Immature natural killer cell (primary cell): Measurements from ENCODE around the gene CCDC9. TPM values are rescaled to one million over a fixed set of nuclear protein-coding genes. Genes with fewer than 3 reads are reported as not detected.
"Not testable (repeated sequence)": the region's sequence is repeated elsewhere in the genome, so short reads cannot be mapped to it uniquely, and the experiment has no call there.

ENCODE experiments used
- DNase-seq, 3 donors: peaks; one replicate each; pipeline ENCODE4 v3.0.0; 2022; ENCODE audit warnings: mixed read lengths in 1 of 3
- H3K27ac Mint-ChIP-seq, 6 donors: one replicate each; pipeline ENCODE4 v1.8.0; 2020; ENCODE audit warnings: mixed read lengths in 6 of 6, mild to moderate bottlenecking in 5 of 6, inconsistent platforms in 4 of 6, moderate library complexity in 3 of 6
- H3K27me3 Mint-ChIP-seq, 3 donors: one replicate each; pipeline ENCODE4 v1.8.0; 2020 to 2021; ENCODE audit warnings: low read depth in 3 of 3, mild to moderate bottlenecking in 3 of 3, mixed read lengths in 3 of 3, moderate library complexity in 3 of 3, inconsistent platforms in 1 of 3
- H3K36me3 Mint-ChIP-seq, 3 donors: one replicate each; pipeline ENCODE4 v1.8.0; 2020; ENCODE audit warnings: mixed read lengths in 3 of 3, inconsistent platforms in 2 of 3, mild to moderate bottlenecking in 2 of 3
- H3K4me1 Mint-ChIP-seq, 2 donors: one replicate each; pipeline ENCODE4 v1.8.0; 2020; ENCODE audit warnings: inconsistent platforms in 2 of 2, mild to moderate bottlenecking in 2 of 2, mixed read lengths in 2 of 2, moderate library complexity in 1 of 2
- H3K4me3 Mint-ChIP-seq, 5 donors: one replicate each; pipeline ENCODE4 v1.8.0; 2020; ENCODE audit warnings: mild to moderate bottlenecking in 5 of 5, mixed read lengths in 5 of 5, inconsistent platforms in 3 of 5, moderate library complexity in 3 of 5
- H3K9me3 Mint-ChIP-seq, 6 donors: one replicate each; pipeline ENCODE4 v1.8.0; 2020; ENCODE audit warnings: mild to moderate bottlenecking in 6 of 6, mixed read lengths in 6 of 6, inconsistent platforms in 4 of 6, moderate library complexity in 3 of 6
- polyA plus RNA-seq, 3 donors: library from polyadenylated mRNA; unstranded; fragments of 300-500 nt; fragmentation: Illumina TruSeq; gene quantifications; one replicate each; pipeline ENCODE4 v1.2.3, GENCODE V29; 2021

The CCDC9 gene
- polyA plus RNA-seq, 3 donors from 2014 or later = 2.6 to 12.2 (median 5.1) TPM

GRCh38 chr19:47240996-47241918 is 15.1 kb upstream of the CCDC9 start:
- Mint-ChIP-seq H3K4me1 (peaks cover 15 to 35% of the 10 kb centered on the region in 2 donors), H3K27me3 (peaks cover 2 to 11% (median 9%) of the 10 kb centered on the region in 3 donors), H3K27ac (no peak overlapping the region), H3K36me3 (no peaks in the 10 kb centered on the region), H3K4me3 (peak overlapping the region in 1 of 5 donors; percentile 68), H3K9me3 (no peaks in the 10 kb centered on the region)
- DNase-seq = peak; percentile 54 to 61 (median 57)

GRCh38 chr19:47241919-47242577 is 14.3 kb upstream of the CCDC9 start:
- Mint-ChIP-seq H3K27me3 (peaks cover 2 to 10% (median 10%) of the 10 kb centered on the region in 3 donors), H3K4me1 (peaks cover 15 to 35% of the 10 kb centered on the region in 2 donors), H3K4me3 (no peak overlapping the region), H3K36me3 (no peaks in the 10 kb centered on the region), H3K27ac (no peak overlapping the region), H3K9me3 (no peaks in the 10 kb centered on the region)
- no peak for DNase-seq

GRCh38 chr19:47243364-47243775 is 13.0 kb upstream of the CCDC9 start:
- peak overlapping the region in 4 of 6 donors; percentile 79 to 96 (median 85) for H3K27ac Mint-ChIP-seq

GRCh38 chr19:47243776-47244547 is 12.4 kb upstream of the CCDC9 start:
- no peaks in the 10 kb centered on the region for H3K36me3 Mint-ChIP-seq
- peaks cover 5 to 13% (median 10%) of the 10 kb centered on the region in 3 donors for H3K27me3 Mint-ChIP-seq
- H3K4me3 Mint-ChIP-seq = peak overlapping the region; percentile 62 to 87 (median 82)
- DNase-seq = peak; percentile 89 to 90 (median 89)
- peaks cover 17 to 33% of the 10 kb centered on the region in 2 donors for H3K4me1 Mint-ChIP-seq
- no peaks in the 10 kb centered on the region for H3K9me3 Mint-ChIP-seq
- H3K27ac Mint-ChIP-seq = peak overlapping the region in 5 of 6 donors; percentile 40 to 96 (median 85)

More at GRCh38 chr19:47243364-47243775, 13.0 kb upstream of the CCDC9 start:
- H3K4me3 Mint-ChIP-seq = peak overlapping the region; percentile 49 to 87 (median 82)
- no peaks in the 10 kb centered on the region for H3K9me3 Mint-ChIP-seq
- H3K27me3 Mint-ChIP-seq = peaks cover 5 to 13% (median 10%) of the 10 kb centered on the region in 3 donors
- H3K4me1 Mint-ChIP-seq = peaks cover 20 to 37% of the 10 kb centered on the region in 2 donors
- no peaks in the 10 kb centered on the region for H3K36me3 Mint-ChIP-seq
- DNase-seq = no peak

- H3K4me1 Mint-ChIP-seq = peaks cover 6 to 20% of the 10 kb centered on the region in 2 donors
These were observed 8.9 kb upstream of the CCDC9 start for GRCh38 chr19:47247308-47247990.

GRCh38 chr19:47253016-47253415 is 3.3 kb upstream of the CCDC9 start:
- H3K27ac Mint-ChIP-seq = not testable (repeated sequence)

More at GRCh38 chr19:47247308-47247990, 8.9 kb upstream of the CCDC9 start:
- Mint-ChIP-seq H3K27me3 (peaks cover 4 to 10% (median 10%) of the 10 kb centered on the region in 3 donors), H3K9me3 (no peaks in the 10 kb centered on the region), H3K27ac (peak overlapping the region in 3 of 6 donors; percentile 6 to 38 (median 13)), H3K36me3 (no peaks in the 10 kb centered on the region), H3K4me3 (peak overlapping the region in 1 of 5 donors; percentile 7)
- DNase-seq = peak; percentile 70 to 76 (median 73)

GRCh38 chr19:47253467-47253881 is 2.9 kb upstream of the CCDC9 start:
- DNase-seq = no peak
- no peak overlapping the region for H3K4me3 Mint-ChIP-seq
- peak overlapping the region in 3 of 6 donors; percentile 33 to 48 (median 42) for H3K27ac Mint-ChIP-seq
- peaks cover 16 to 23% of the 10 kb centered on the region in 2 donors for H3K4me1 Mint-ChIP-seq
- peaks cover 0 to 6% (median 4%) of the 10 kb centered on the region in 3 donors for H3K36me3 Mint-ChIP-seq
- peaks cover 16 to 17% (median 16%) of the 10 kb centered on the region in 3 donors for H3K27me3 Mint-ChIP-seq
- H3K9me3 Mint-ChIP-seq = no peaks in the 10 kb centered on the region

More at GRCh38 chr19:47253016-47253415, 3.3 kb upstream of the CCDC9 start:
- H3K27me3 Mint-ChIP-seq = peaks cover 16 to 17% (median 16%) of the 10 kb centered on the region in 3 donors
- not testable (repeated sequence) for DNase-seq, H3K9me3 Mint-ChIP-seq, H3K4me3 Mint-ChIP-seq, H3K36me3 Mint-ChIP-seq
- peaks cover 15 to 18% of the 10 kb centered on the region in 2 donors for H3K4me1 Mint-ChIP-seq

- no peaks in the 10 kb centered on the region for H3K9me3 Mint-ChIP-seq
- DNase-seq = no peak
- peaks cover 0 to 8% (median 6%) of the 10 kb centered on the region in 3 donors for H3K36me3 Mint-ChIP-seq
- peak overlapping the region in 5 of 6 donors; percentile 29 to 64 (median 47) for H3K27ac Mint-ChIP-seq
- peaks cover 16 to 17% (median 16%) of the 10 kb centered on the region in 3 donors for H3K27me3 Mint-ChIP-seq
- no peak overlapping the region for H3K4me3 Mint-ChIP-seq
- peaks cover 20 to 28% of the 10 kb centered on the region in 2 donors for H3K4me1 Mint-ChIP-seq
These were observed 2.4 kb upstream of the CCDC9 start for GRCh38 chr19:47253970-47254369.

- no peaks in the 10 kb centered on the region for H3K9me3 Mint-ChIP-seq
- H3K4me3 Mint-ChIP-seq = peak overlapping the region; percentile 91 to 95 (median 92)
- peaks cover 35 to 45% of the 10 kb centered on the region in 2 donors for H3K4me1 Mint-ChIP-seq
- peak overlapping the region; percentile 89 to 98 (median 96) for H3K27ac Mint-ChIP-seq
- peak; percentile 99 to 100 (median 99) for DNase-seq
- H3K27me3 Mint-ChIP-seq = peaks cover 15 to 18% (median 17%) of the 10 kb centered on the region in 3 donors
- peaks cover 16 to 25% (median 17%) of the 10 kb centered on the region in 3 donors for H3K36me3 Mint-ChIP-seq
These were observed 527 bp downstream of the CCDC9 start for GRCh38 chr19:47256693-47257410.

GRCh38 chr19:47257411-47258169 is 1.3 kb downstream of the CCDC9 start:
- Mint-ChIP-seq H3K4me3 (peak overlapping the region; percentile 91 to 95 (median 92)), H3K36me3 (peaks cover 16 to 29% (median 17%) of the 10 kb centered on the region in 3 donors), H3K27me3 (peaks cover 15 to 17% (median 15%) of the 10 kb centered on the region in 3 donors), H3K27ac (peak overlapping the region; percentile 89 to 98 (median 96)), H3K9me3 (no peaks in the 10 kb centered on the region), H3K4me1 (peaks cover 40 to 51% of the 10 kb centered on the region in 2 donors)
- DNase-seq = no peak

GRCh38 chr19:47258434-47258833 is 2.1 kb downstream of the CCDC9 start:
- Mint-ChIP-seq H3K4me3 (peak overlapping the region; percentile 70 to 94 (median 91)), H3K27ac (peak overlapping the region in 4 of 6 donors; percentile 40 to 74 (median 58)), H3K4me1 (peaks cover 43 to 56% of the 10 kb centered on the region in 2 donors)

More at GRCh38 chr19:47258434-47258833, 2.1 kb downstream of the CCDC9 start:
- Mint-ChIP-seq H3K9me3 (no peaks in the 10 kb centered on the region), H3K36me3 (peaks cover 16 to 31% (median 17%) of the 10 kb centered on the region in 3 donors), H3K27me3 (peaks cover 15 to 17% (median 15%) of the 10 kb centered on the region in 3 donors)
- no peak for DNase-seq
